ENCODE measurements around the gene ADCY2.

Gene ADCY2

DNA sequence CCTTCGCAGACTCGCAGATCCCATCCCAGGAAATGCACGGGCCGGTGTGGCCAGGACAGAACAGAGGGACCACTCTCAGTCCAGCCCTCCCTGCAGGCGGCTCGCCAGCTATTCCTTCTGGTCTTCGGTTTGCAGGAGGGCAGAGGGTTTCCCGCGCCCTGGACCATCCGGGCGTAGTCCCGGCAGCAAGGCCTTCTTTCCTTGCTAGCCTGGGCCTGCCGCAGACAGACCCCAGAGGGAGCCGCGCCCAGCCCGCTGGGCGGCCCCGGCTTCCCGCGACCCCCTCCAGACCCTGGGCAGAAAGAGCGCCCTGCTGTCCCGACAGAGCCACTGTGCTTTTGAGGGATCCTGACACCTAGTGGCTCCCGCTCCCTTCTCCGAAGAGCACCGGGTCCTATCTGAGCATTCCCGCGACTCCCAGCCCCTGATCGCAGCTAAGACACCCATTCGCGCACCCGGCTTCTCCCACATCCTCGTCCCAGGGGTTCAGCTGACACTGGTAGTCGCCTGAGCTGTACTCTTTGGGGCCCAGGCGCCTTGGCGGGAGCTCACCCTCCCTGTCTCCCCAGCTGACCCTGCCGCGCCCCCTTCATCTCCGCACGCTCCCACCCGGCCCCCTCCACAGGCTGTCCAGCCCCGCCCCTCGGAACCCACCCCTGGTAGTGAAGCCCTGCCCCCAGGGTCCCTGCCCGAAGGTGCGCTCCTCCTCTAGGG, 453.9 kb downstream of the ADCY2 start:
- TF ChIP-seq, protein P1, sequence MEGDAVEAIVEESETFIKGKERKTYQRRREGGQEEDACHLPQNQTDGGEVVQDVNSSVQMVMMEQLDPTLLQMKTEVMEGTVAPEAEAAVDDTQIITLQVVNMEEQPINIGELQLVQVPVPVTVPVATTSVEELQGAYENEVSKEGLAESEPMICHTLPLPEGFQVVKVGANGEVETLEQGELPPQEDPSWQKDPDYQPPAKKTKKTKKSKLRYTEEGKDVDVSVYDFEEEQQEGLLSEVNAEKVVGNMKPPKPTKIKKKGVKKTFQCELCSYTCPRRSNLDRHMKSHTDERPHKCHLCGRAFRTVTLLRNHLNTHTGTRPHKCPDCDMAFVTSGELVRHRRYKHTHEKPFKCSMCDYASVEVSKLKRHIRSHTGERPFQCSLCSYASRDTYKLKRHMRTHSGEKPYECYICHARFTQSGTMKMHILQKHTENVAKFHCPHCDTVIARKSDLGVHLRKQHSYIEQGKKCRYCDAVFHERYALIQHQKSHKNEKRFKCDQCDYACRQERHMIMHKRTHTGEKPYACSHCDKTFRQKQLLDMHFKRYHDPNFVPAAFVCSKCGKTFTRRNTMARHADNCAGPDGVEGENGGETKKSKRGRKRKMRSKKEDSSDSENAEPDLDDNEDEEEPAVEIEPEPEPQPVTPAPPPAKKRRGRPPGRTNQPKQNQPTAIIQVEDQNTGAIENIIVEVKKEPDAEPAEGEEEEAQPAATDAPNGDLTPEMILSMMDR (IDR thresholded peaks at IDR 0.05) = no peak

DNA sequence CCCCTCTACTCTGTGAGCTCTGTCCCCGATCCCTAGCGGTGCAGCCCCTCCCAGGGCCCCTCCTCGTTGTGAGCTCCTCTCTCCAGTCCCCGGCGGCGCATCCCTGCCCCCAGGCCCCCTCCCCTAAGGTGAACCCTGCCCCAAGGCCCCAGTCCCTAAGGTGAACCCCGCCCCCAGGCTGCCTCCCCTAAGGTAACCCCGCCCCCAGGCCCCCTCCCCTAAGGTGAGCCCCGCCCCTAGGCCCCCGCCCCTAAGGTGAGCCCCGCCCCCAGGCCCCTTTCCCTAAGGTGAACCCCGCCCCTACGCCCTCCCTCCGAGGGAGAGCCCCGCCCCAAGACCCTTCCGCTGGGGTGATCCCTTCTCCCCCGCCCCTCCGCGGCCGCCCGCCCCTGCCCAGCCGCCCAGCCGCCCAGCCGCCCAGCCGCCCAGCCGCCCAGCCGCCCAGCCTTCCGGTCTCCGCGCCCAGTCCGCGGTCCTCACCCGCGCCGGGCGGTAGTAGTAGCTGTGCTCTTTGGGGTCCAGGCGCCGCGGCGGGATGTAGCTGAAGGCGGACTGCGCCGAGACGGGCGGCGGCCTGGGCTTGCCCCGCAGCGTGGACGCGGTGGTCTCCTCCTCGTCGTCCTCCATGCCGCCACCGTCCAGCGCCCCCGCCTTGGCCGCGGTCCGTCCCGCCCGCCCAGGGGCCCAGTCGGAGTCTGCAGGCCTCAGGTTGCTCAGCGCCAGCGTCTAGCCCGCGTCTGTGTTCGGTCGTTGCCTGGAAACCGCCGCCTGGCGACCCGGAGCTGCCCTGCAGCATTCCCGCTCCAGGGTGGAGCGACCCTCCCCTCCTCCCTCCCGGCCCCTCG, 454.7 kb downstream of the ADCY2 start, which contains the start of gene CFAP90:
TSS of gene CFAP90 (minus strand) at position 739 of the 845 bp plus-strand sequence. CDS start at position 627, 112 bp downstream.
- TF ChIP-seq, protein P1 (IDR thresholded peaks at IDR 0.05) = no peak

DNA sequence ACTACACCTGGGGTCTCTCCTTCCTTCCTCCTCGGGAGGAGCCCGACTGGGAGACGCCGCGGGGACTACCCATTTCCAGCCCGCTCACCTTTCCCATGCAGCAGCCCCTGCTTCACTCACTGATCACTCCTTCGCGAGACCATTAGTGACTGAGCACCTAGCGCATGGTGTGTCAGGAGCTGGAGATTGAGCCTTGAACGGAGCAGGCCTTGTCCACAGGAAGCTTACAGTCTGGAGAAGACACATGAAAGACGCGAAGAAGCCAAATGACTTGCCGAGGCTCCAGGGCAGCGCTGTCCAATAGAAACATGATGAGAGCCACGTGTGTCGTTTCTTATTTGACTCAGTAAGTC, 455.3 kb downstream of the ADCY2 start:
- TF ChIP-seq, protein P1 (IDR thresholded peaks at IDR 0.05) = no peak

DNA sequence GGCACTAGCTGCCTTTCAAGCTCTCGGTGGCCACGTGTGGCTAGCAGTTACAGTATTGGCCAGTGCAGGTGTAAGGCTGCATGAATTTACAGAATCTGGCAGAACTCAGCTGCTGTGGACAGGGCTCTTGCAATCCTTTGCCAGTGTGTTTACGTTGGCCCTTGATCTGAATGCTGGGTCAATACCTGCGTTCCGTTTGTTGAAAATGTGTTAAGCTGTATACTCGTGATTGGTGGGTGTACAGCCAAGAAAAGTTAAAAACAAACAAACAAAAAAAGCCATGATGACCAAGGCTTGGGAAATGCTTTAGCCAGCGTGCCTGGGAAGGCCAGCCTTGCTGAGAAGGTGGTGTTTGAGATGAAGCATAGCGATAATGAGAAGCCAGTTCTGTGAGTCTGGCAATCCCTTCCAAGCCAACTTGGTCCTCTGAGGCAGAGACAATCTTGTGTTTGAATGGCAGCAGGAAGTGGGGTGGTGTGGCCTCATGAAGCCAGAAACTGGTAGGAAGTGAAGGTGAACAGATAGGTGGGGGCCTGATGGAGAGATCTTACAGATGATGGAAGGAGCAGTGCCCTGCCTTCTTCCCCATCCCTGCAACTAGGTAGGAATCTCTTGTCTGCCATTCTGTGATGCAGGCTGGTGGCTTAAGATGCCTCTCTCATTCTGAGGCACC, 455.8 kb downstream of the ADCY2 start:
- TF ChIP-seq, protein P1 (IDR thresholded peaks at IDR 0.05) = no peak

DNA sequence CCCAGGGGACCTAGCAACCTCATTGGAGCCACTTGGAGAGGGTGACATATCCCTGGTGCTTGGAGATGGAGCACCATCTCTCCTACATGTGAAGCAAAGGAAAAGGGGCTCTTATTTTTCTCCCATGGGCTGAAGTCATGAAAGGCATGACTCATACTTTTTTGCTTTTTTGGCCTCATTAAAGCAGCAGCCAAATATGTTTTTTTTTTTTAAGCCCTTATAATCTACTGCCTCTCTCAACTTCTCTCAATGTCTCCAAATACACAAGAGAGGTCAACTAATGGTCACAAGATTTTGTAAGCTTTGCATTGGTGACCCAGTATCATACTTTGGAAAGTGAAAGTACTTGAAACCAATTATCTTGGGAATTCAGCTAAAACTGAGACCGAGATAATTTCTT, 456.6 kb downstream of the ADCY2 start:
- TF ChIP-seq, protein P1 (IDR thresholded peaks at IDR 0.05) = no peak

DNA sequence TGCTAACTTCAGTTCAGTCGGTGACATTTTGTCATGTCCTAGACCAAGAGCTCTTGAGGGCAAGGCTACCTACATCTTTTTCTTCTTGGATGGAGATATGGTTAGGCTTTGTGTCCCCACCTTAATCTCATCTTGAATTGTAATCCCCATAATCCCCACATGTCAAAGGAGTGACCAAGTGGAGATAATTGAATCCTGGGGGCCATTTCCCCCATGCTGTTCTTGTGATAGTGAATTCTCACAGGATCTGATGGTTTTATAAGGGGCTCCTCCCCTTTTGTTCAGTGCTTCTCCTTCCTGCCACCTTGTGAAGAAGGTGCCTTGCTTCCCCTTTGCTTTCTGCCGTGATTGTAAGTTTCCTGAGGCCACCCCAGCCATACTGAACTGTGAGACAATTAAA, 457.1 kb downstream of the ADCY2 start:
- TF ChIP-seq, protein P1 (IDR thresholded peaks at IDR 0.05) = no peak

DNA sequence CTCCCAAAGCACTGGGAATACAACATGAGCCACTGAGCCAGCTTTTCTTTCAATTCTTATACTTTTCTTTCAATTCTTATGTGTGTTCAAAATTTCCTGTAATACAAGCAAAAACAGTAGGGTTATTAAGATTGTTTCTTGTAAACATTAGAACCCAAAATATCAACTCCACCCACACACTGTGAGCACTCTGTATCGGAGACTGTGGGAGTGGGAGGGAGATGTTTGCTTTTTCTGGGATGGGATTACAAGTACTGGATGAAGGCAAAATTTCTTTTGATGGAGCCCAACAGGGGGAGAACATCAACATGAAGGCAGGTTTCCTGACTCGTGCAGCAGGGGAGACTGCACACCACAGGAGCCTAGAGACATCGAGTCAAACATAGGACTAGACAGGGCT, 459.7 kb downstream of the ADCY2 start:
- TF ChIP-seq, protein P1 (IDR thresholded peaks at IDR 0.05) = no peak

Data from LNCAP (cell line).